Stimulated activated CD4-positive, alpha-beta T cell treated with anti-CD3 and anti-CD28 coated beads, Interleukin-1b, Interleukin-23, amount 100 ng/mL, for 4 hours (primary cell): ENCODE data around the gene ATP10B.

Experiments
- DNase-seq, 2 donors: peaks; one replicate each; pipeline ENCODE4 v3.0.0-alpha.2; 2020; ENCODE audit warnings: low read depth in 2 of 2

ATP10B gene

GRCh38 chr5:160555581-160555970 lies 296.4 kb downstream of the ATP10B start:
- DNase-seq: no peak

- DNase-seq: no peak
Measured at GRCh38 chr5:160550075-160550474, 301.9 kb downstream of the ATP10B start.

- DNase-seq: no peak
Measured at GRCh38 chr5:160548949-160549645, 302.9 kb downstream of the ATP10B start.

GRCh38 chr5:160547872-160548271 lies 304.1 kb downstream of the ATP10B start:
- no peak for DNase-seq

- DNase-seq: no peak
Measured at GRCh38 chr5:160547061-160547460, 304.9 kb downstream of the ATP10B start.

- DNase-seq: no peak
Measured at GRCh38 chr5:160545832-160546231, 306.2 kb downstream of the ATP10B start.

- DNase-seq: no peak
Measured at GRCh38 chr5:160543395-160543794, 308.6 kb downstream of the ATP10B start.

GRCh38 chr5:160542840-160543239 lies 309.2 kb downstream of the ATP10B start:
- no peak for DNase-seq

- DNase-seq: no peak
Measured at GRCh38 chr5:160542281-160542680, 309.7 kb downstream of the ATP10B start.

GRCh38 chr5:160539431-160539830 lies 312.6 kb downstream of the ATP10B start:
- peak in 1 of 2 donors; percentile 7 for DNase-seq

GRCh38 chr5:160537940-160538339 lies 314.1 kb downstream of the ATP10B start:
- DNase-seq: no peak

GRCh38 chr5:160537116-160537515 lies 314.9 kb downstream of the ATP10B start:
- no peak for DNase-seq

GRCh38 chr5:160534914-160535313 lies 317.1 kb downstream of the ATP10B start:
- no peak for DNase-seq

- no peak for DNase-seq
Measured at GRCh38 chr5:160534125-160534524, 317.9 kb downstream of the ATP10B start.

- DNase-seq: no peak
Measured at GRCh38 chr5:160525471-160526261, 326.3 kb downstream of the ATP10B start.

GRCh38 chr5:160524827-160525226 lies 327.2 kb downstream of the ATP10B start:
- no peak for DNase-seq

- no peak for DNase-seq
Measured at GRCh38 chr5:160523502-160524163, 328.4 kb downstream of the ATP10B start.

GRCh38 chr5:160521392-160521663 lies 330.7 kb downstream of the ATP10B start:
- no peak for DNase-seq

- DNase-seq: no peak
Measured at GRCh38 chr5:160520609-160521391, 331.2 kb downstream of the ATP10B start.

- DNase-seq: no peak
Measured at GRCh38 chr5:160516696-160517530, 335.1 kb downstream of the ATP10B start.

- DNase-seq: no peak
Measured at GRCh38 chr5:160514866-160515265, 337.1 kb downstream of the ATP10B start.
